Gastroesophageal sphincter (tissue), 4 donors: ENCODE results near the gene ALK. TPM values are rescaled to one million over a fixed set of nuclear protein-coding genes. Genes with fewer than 3 reads are reported as not detected.

ENCODE experiments used
- ATAC-seq: fragments of 150-250 bp; one replicate; pipeline ENCODE4 v1.9.1; 2016; ENCODE audit warnings: mild to moderate bottlenecking, moderate library complexity
- H3K27ac ChIP-seq, 4 donors: fragments of 200-600 bp; sonication (generic) in 3 of 4; 1 replicate in 3 of 4; 2 replicates in 1 of 4; pipeline ENCODE4 v1.5.1; 2016 to 2019
- H3K27me3 ChIP-seq: fragments of 200-600 bp; sonication (generic); one replicate; pipeline ENCODE4 v1.5.1; 2019
- H3K36me3 ChIP-seq, 2 donors: fragments of 200-600 bp; sonication (generic); one replicate each; pipeline ENCODE4 v1.5.1; 2019; ENCODE audit warnings: control low read depth in 1 of 2
- H3K4me1 ChIP-seq, 3 donors: fragments of 200-600 bp; sonication (generic); 1 replicate in 2 of 3; 2 replicates in 1 of 3; pipeline ENCODE4 v1.5.1; 2016 to 2019; ENCODE audit warnings: control low read depth in 2 of 3
- H3K4me3 ChIP-seq, 2 donors: fragments of 200-600 bp; sonication (generic); one replicate each; pipeline ENCODE4 v1.5.1; 2019; ENCODE audit warnings: mild to moderate bottlenecking in 1 of 2, moderate library complexity in 1 of 2
- H3K9me3 ChIP-seq, 3 donors: fragments of 200-600 bp; sonication (generic); one replicate each; pipeline ENCODE4 v1.5.1; 2017 to 2019; ENCODE audit warnings: control low read depth in 2 of 3
- EP300 ChIP-seq: sonication (generic); formaldehyde crosslinking; IDR thresholded peaks from one replicate; pipeline ENCODE4 v1.6.1; 2017; ENCODE audit warnings: antibody characterized with exemption, mild to moderate bottlenecking
- POLR2A ChIP-seq, 2 donors: fragments of 450-650 bp; IDR thresholded peaks; one replicate each; pipeline ENCODE4 v1.6.1; 2017; ENCODE audit warnings: antibody characterized with exemption in 2 of 2, mild to moderate bottlenecking in 2 of 2, moderate library complexity in 1 of 2
- POLR2AphosphoS5 ChIP-seq: sonication (generic); formaldehyde crosslinking; IDR thresholded peaks from one replicate; pipeline ENCODE4 v1.6.1; 2017; ENCODE audit warnings: antibody characterized with exemption
- WGBS, 2 donors: methylation state at CpG; one replicate each; pipeline ENCODE4 v1.1.5; 2018; ENCODE audit warnings: low coverage in 1 of 2; 5-methylcytosine and 5-hydroxymethylcytosine counted together
- total RNA-seq, 4 donors: library from RNA; depleted of rRNA; stranded (reverse); fragments of >200 nt; gene quantifications; one replicate each; pipeline ENCODE4 v1.1.0, GENCODE V29; 2016
- TF ChIP-seq, protein P1 (sequence below), 4 experiments: fragments of 200-600 bp in 2 of 4; fragments of 450-650 bp in 2 of 4; sonication (generic) in 1 of 4; IDR thresholded peaks; one replicate each; pipeline ENCODE4 v1.5.1; 2017 to 2019; ENCODE audit warnings: antibody characterized with exemption in 4 of 4, mild to moderate bottlenecking in 2 of 4, moderate library complexity in 2 of 4

Gene ALK
- total RNA-seq, 4 donors from 2014 or later: 0.94 to 1.6 (median 1.1) TPM

- no peaks in the 10 kb centered on the region for H3K4me1 ChIP-seq
- TF ChIP-seq, protein P1, sequence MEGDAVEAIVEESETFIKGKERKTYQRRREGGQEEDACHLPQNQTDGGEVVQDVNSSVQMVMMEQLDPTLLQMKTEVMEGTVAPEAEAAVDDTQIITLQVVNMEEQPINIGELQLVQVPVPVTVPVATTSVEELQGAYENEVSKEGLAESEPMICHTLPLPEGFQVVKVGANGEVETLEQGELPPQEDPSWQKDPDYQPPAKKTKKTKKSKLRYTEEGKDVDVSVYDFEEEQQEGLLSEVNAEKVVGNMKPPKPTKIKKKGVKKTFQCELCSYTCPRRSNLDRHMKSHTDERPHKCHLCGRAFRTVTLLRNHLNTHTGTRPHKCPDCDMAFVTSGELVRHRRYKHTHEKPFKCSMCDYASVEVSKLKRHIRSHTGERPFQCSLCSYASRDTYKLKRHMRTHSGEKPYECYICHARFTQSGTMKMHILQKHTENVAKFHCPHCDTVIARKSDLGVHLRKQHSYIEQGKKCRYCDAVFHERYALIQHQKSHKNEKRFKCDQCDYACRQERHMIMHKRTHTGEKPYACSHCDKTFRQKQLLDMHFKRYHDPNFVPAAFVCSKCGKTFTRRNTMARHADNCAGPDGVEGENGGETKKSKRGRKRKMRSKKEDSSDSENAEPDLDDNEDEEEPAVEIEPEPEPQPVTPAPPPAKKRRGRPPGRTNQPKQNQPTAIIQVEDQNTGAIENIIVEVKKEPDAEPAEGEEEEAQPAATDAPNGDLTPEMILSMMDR (IDR thresholded peaks at IDR 0.05): no peak
- no peak for TF ChIP-seq EP300
- TF ChIP-seq POLR2A (IDR thresholded peaks at IDR 0.05): no peak
- no peak for TF ChIP-seq POLR2AphosphoS5
- H3K9me3 ChIP-seq: no peaks in the 10 kb centered on the region
- H3K36me3 ChIP-seq: no peaks in the 10 kb centered on the region
- ATAC-seq: no peak
- H3K27ac ChIP-seq: no peak overlapping the region
- H3K4me3 ChIP-seq: no peak overlapping the region
- WGBS, 2 donors: 93 to 100% methylated on average over 2 to 3 of the region's 3 CpGs
- no peaks in the 10 kb centered on the region for H3K27me3 ChIP-seq
Measured at GRCh38 chr2:29433920-29434319, 487.5 kb downstream of the ALK start.

- Histone ChIP-seq H3K4me1 (no peaks in the 10 kb centered on the region), H3K9me3 (no peaks in the 10 kb centered on the region), H3K36me3 (no peaks in the 10 kb centered on the region), H3K27ac (no peak overlapping the region), H3K27me3 (no peaks in the 10 kb centered on the region), H3K4me3 (no peak overlapping the region)
- no peak for ATAC-seq
- WGBS, 2 donors: 67 to 100% methylated on average over 1 to 2 of the region's 2 CpGs
- no peak for TF ChIP-seq EP300
- TF ChIP-seq POLR2AphosphoS5: no peak
- TF ChIP-seq, protein P1 (IDR thresholded peaks at IDR 0.05): no peak
- TF ChIP-seq POLR2A (IDR thresholded peaks at IDR 0.05): no peak
Measured at GRCh38 chr2:29433128-29433527, 488.3 kb downstream of the ALK start.

- Histone ChIP-seq H3K9me3 (no peaks in the 10 kb centered on the region), H3K27me3 (no peaks in the 10 kb centered on the region), H3K27ac (no peak overlapping the region), H3K36me3 (no peaks in the 10 kb centered on the region), H3K4me1 (no peaks in the 10 kb centered on the region), H3K4me3 (no peak overlapping the region)
- 100% methylated on average over 1 of the region's 1 CpG; no CpG with 5 or more reads in 1 of the 2 donors for WGBS, 2 donors
- TF ChIP-seq, protein P1 (IDR thresholded peaks at IDR 0.05): no peak
- TF ChIP-seq POLR2AphosphoS5 (no peak), EP300 (no peak), POLR2A (IDR thresholded peaks at IDR 0.05) (no peak)
- ATAC-seq: no peak
Measured at GRCh38 chr2:29431485-29431884, 489.9 kb downstream of the ALK start.

DNA sequence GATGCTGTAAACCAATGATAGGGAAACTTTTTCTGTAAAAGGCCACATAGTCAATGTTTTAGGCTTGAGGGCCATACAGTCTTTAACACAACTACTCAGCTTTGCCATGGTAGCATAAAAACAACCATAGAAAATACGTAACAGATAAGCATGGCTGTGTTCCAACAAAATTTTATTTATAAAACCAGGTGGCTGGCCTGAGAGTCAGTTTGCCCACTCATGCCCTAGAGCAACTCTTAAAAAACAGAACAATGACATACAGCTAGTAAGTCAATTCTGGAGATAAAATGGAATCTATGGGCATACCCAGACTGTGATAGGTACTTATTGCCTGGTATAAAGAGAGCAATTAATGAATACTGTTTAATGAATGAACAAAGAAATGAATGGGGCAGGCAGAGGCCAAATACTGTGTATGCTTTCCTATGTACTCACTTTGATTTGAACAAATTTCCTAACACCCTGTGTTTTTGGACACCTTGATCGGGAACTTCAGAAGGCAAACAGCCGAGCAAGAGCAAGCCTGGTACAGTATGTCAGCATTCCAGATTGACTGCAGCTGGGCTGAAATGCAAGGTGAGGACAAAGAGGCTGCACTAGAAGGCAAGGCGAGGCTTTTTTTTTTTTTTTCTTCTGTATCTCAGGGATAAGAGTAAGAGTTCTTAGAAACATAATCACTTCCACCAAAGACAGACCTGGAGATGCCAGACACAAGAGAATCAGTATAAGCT is 490.8 kb downstream of the ALK start:
- Histone ChIP-seq H3K27me3 (no peaks in the 10 kb centered on the region), H3K9me3 (no peaks in the 10 kb centered on the region), H3K4me3 (no peak overlapping the region), H3K27ac (no peak overlapping the region), H3K36me3 (no peaks in the 10 kb centered on the region), H3K4me1 (no peaks in the 10 kb centered on the region)
- WGBS, 2 donors: 58 to 62% methylated on average over 4 of the region's 4 CpGs
- no peak for ATAC-seq
- TF ChIP-seq POLR2AphosphoS5: no peak
- TF ChIP-seq, protein P1 (IDR thresholded peaks at IDR 0.05): no peak
- TF ChIP-seq POLR2A (IDR thresholded peaks at IDR 0.05): no peak
- no peak for TF ChIP-seq EP300

GRCh38 chr2:29426354-29426753 is 495.0 kb downstream of the ALK start:
- TF ChIP-seq, protein P1 (IDR thresholded peaks at IDR 0.05): no peak
- no peak for TF ChIP-seq EP300
- no peak for TF ChIP-seq POLR2AphosphoS5
- no peak for TF ChIP-seq POLR2A (IDR thresholded peaks at IDR 0.05)
- H3K27ac ChIP-seq: no peak overlapping the region
- no peak overlapping the region for H3K4me3 ChIP-seq
- no peaks in the 10 kb centered on the region for H3K27me3 ChIP-seq
- H3K4me1 ChIP-seq: no peaks in the 10 kb centered on the region
- H3K9me3 ChIP-seq: no peaks in the 10 kb centered on the region
- no peak for ATAC-seq
- H3K36me3 ChIP-seq: no peaks in the 10 kb centered on the region
